ENCODE results near the gene SLC25A29. TPM values are rescaled to one million over a fixed set of nuclear protein-coding genes. Genes with fewer than 3 reads are reported as not detected.

Gene SLC25A29
- total and polyA plus RNA-seq, 2 of the 13 experiments (the other 11 are each of a cell fraction or from before 2014, with no cell fraction given): 12.2 to 17.2 TPM

- intact Hi-C loops (cut with micrococcal nuclease; ENCODE audit: unreplicated experiment) (no loop called here), in situ Hi-C loops (cut with HindIII; ENCODE audit: extremely low pct_ligation_motif_present, low pct_unique_long_range_greater_than_20kb) (no loop called here)
- WGBS (ENCODE audit: low lambda C conversion rate): 100% methylated on average over 4 of the region's 4 CpGs
- ATAC-seq (no peak), DNase-seq (ENCODE audit: low spot score) (no peak), FAIRE-seq (no peak)
- H4K20me1 ChIP-seq (ENCODE audit: insufficient read depth, low read length): peaks cover 45% of the 10 kb centered on the region
- ChIA-PET POLR2A (no interaction called here), CTCF (ENCODE audit: low intra/inter-chr PET ratio, low total read pairs) (no interaction called here)
- H3K9me3 ChIP-seq (ENCODE audit: low read length): no peaks in the 10 kb centered on the region
- H3K36me3 ChIP-seq (replicated peaks in 1 of 2; ENCODE audit: control insufficient read depth in 1 of 2, insufficient read depth in 2 of 2, low read length in 2 of 2): peaks cover 12 to 43% of the 10 kb centered on the region in 2 experiments
- TF ChIP-seq PPARG (CRISPR knock-in tag; conservative IDR thresholded peaks at IDR 0.05): no peak
- no peak for TF ChIP-seq SIN3B (IDR thresholded peaks at IDR 0.05; ENCODE audit: low read length)
- TF ChIP-seq TBL1XR1 (IDR thresholded peaks at IDR 0.05; ENCODE audit: borderline replicate concordance, low read length, partially characterized antibody): no peak
- no peak for TF ChIP-seq ZNF180 (CRISPR knock-in tag; IDR thresholded peaks at IDR 0.05; ENCODE audit: borderline replicate concordance, low read depth)
- TF ChIP-seq SCMH1 (CRISPR knock-in tag; IDR thresholded peaks at IDR 0.05; ENCODE audit: borderline replicate concordance): no peak
- no peak for TF ChIP-seq THYN1 (CRISPR knock-in tag; IDR thresholded peaks at IDR 0.05; ENCODE audit: borderline replicate concordance, low read depth)
- TF ChIP-seq ZNF460 (CRISPR knock-in tag; IDR thresholded peaks at IDR 0.05; ENCODE audit: borderline replicate concordance): no peak
- no peak for TF ChIP-seq MNT (IDR thresholded peaks at IDR 0.05)
- no peak overlapping the region for H3K4me2 ChIP-seq (ENCODE audit: low read depth, low read length)
- no peak overlapping the region for H3K27ac ChIP-seq (ENCODE audit: extremely low read length, insufficient read depth, low read length)
- no peaks in the 10 kb centered on the region for H3K27me3 ChIP-seq (ENCODE audit: control insufficient read depth in 1 of 2, insufficient read depth in 2 of 2, low read length in 2 of 2)
- H2AFZ ChIP-seq (ENCODE audit: low read length): no peak overlapping the region
- peaks cover 50% of the 10 kb centered on the region for H3K4me1 ChIP-seq (ENCODE audit: insufficient read depth, low read length)
- no peak overlapping the region for H3K4me3 ChIP-seq (replicated peaks in 1 of 3; ENCODE audit: insufficient read depth in 1 of 3, low read depth in 2 of 3, low read length in 3 of 3)
- H3K79me2 ChIP-seq (ENCODE audit: insufficient read depth, low read length): peaks cover 81% of the 10 kb centered on the region
- H3K9ac ChIP-seq (ENCODE audit: insufficient read depth, low read depth, low read length): no peak overlapping the region
- BruUV-seq (replicated peaks): no TSS peak
Measured at GRCh38 chr14:100274250-100274649, 32.0 kb downstream of the SLC25A29 start.
